B cell (primary cell): Measurements from ENCODE around the gene ROBO2.

Experiments
- EZH2 ChIP-seq: IDR thresholded peaks from 2 replicates; pipeline ENCODE4 v1.6.1; 2012; ENCODE audit warnings: borderline replicate concordance, low read depth, mild to moderate bottlenecking, moderate library complexity, low read length; ENCODE audit not compliant: insufficient read depth, poor library complexity, severe bottlenecking
- TF ChIP-seq, protein P1 (sequence below): fragments of 200-600 bp; IDR thresholded peaks from one replicate; pipeline ENCODE4 v1.8.0; 2022; ENCODE audit warnings: antibody characterized with exemption, mild to moderate bottlenecking

DNA sequence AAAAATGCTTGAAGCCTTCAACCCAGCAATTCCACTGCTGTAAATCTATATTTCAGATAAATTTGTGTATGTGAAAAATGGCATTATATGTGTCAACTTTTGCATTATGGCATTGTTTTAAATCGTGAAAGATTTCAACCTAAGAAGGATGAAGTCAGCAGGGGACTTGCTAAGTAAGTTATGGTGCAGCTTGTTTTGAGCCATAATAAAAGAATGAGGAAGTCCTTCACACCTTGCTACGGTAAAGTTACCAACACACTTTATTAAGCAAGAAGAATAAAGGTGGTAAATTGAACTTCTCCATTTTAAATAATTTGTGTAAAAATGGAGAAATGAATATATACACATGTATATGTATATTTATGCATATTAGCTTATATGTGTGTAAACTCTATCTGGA, 371.4 kb downstream of the ROBO2 start:
- TF ChIP-seq EZH2, result no peak
- TF ChIP-seq, protein P1, sequence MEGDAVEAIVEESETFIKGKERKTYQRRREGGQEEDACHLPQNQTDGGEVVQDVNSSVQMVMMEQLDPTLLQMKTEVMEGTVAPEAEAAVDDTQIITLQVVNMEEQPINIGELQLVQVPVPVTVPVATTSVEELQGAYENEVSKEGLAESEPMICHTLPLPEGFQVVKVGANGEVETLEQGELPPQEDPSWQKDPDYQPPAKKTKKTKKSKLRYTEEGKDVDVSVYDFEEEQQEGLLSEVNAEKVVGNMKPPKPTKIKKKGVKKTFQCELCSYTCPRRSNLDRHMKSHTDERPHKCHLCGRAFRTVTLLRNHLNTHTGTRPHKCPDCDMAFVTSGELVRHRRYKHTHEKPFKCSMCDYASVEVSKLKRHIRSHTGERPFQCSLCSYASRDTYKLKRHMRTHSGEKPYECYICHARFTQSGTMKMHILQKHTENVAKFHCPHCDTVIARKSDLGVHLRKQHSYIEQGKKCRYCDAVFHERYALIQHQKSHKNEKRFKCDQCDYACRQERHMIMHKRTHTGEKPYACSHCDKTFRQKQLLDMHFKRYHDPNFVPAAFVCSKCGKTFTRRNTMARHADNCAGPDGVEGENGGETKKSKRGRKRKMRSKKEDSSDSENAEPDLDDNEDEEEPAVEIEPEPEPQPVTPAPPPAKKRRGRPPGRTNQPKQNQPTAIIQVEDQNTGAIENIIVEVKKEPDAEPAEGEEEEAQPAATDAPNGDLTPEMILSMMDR, result no peak
